WI38 (cell line): ENCODE data around the gene TNFAIP3.
"Not testable (repeated sequence)": the region's sequence is repeated elsewhere in the genome, so short reads cannot be mapped to it uniquely, and the experiment has no call there.

Source experiments
- H3K4me3 ChIP-seq: 2 replicates; pipeline ENCODE4 v1.5.1; 2011; ENCODE audit warnings: low read depth, mild to moderate bottlenecking, control low read depth, low read length
- CTCF ChIP-seq: IDR thresholded peaks from 2 replicates; pipeline ENCODE4 v1.5.1; 2012; ENCODE audit warnings: low read depth, mild to moderate bottlenecking, control low read depth, low read length

Gene TNFAIP3

GRCh38 chr6:137879885-137880745 is 13.1 kb downstream of the TNFAIP3 start:
- no peak for TF ChIP-seq CTCF

GRCh38 chr6:137880746-137881521 is 13.9 kb downstream of the TNFAIP3 start:
- no peak overlapping the region for H3K4me3 ChIP-seq
- no peak for TF ChIP-seq CTCF

More at GRCh38 chr6:137879885-137880745, 13.1 kb downstream of the TNFAIP3 start:
- H3K4me3 ChIP-seq: no peak overlapping the region

- TF ChIP-seq CTCF: no peak
- H3K4me3 ChIP-seq: no peak overlapping the region
Measured at GRCh38 chr6:137881522-137881886, 14.4 kb downstream of the TNFAIP3 start.

GRCh38 chr6:137882225-137882961 is 15.3 kb downstream of the TNFAIP3 start:
- no peak overlapping the region for H3K4me3 ChIP-seq
- no peak for TF ChIP-seq CTCF

GRCh38 chr6:137883400-137884148 is 16.5 kb downstream of the TNFAIP3 start:
- no peak for TF ChIP-seq CTCF
- no peak overlapping the region for H3K4me3 ChIP-seq

- no peak overlapping the region for H3K4me3 ChIP-seq
- TF ChIP-seq CTCF: no peak
Measured at GRCh38 chr6:137884149-137884909, 17.3 kb downstream of the TNFAIP3 start.

GRCh38 chr6:137884910-137885229 is 17.8 kb downstream of the TNFAIP3 start:
- H3K4me3 ChIP-seq: not testable (repeated sequence)

- H3K4me3 ChIP-seq: not testable (repeated sequence)
Measured at GRCh38 chr6:137886226-137886625, 19.2 kb downstream of the TNFAIP3 start.
